H9 (cell line): Measurements from ENCODE around the gene MGA. TPM values are rescaled to one million over a fixed set of nuclear protein-coding genes. Genes with fewer than 3 reads are reported as not detected.

ENCODE experiments used
- DNase-seq: peaks from one replicate; pipeline ENCODE4 v3.0.0-alpha.2; 2017
- H2AFZ ChIP-seq: one replicate; pipeline ENCODE4 v1.6.1; 2013; ENCODE audit warnings: mild to moderate bottlenecking, low read length, control low read depth, moderate library complexity
- H2AK5ac ChIP-seq: 2 replicates; pipeline ENCODE4 v1.6.1; 2013; ENCODE audit warnings: low read length, control low read depth, mixed read lengths; ENCODE audit not compliant: insufficient read length
- H2BK120ac ChIP-seq: one replicate; pipeline ENCODE4 v1.6.1; 2013; ENCODE audit warnings: low read depth, mild to moderate bottlenecking, low read length, control low read depth, inconsistent platforms; ENCODE audit not compliant: poor library complexity, severe bottlenecking
- H2BK12ac ChIP-seq: 2 replicates; pipeline ENCODE4 v1.6.1; 2013; ENCODE audit warnings: low read length, control low read depth, mixed read lengths, low read depth; ENCODE audit not compliant: insufficient read length
- H2BK15ac ChIP-seq: 2 replicates; pipeline ENCODE4 v1.6.1; 2013; ENCODE audit warnings: low read depth, low read length, control low read depth
- H2BK20ac ChIP-seq: one replicate; pipeline ENCODE4 v1.6.1; 2013; ENCODE audit warnings: low read depth, mild to moderate bottlenecking, low read length, control low read depth, inconsistent platforms; ENCODE audit not compliant: poor library complexity, severe bottlenecking
- H2BK5ac ChIP-seq: 2 replicates; pipeline ENCODE4 v1.6.1; 2013; ENCODE audit warnings: low read length, control low read depth, mixed read lengths; ENCODE audit not compliant: insufficient read length
- H3K14ac ChIP-seq: 2 replicates; pipeline ENCODE4 v1.6.1; 2013; ENCODE audit warnings: low read length, control low read depth; ENCODE audit not compliant: insufficient read depth
- H3K18ac ChIP-seq: 2 replicates; pipeline ENCODE4 v1.6.1; 2013; ENCODE audit warnings: low read depth, mild to moderate bottlenecking, mixed read lengths, low read length, control low read depth; ENCODE audit not compliant: insufficient read length
- H3K23ac ChIP-seq: 2 replicates; pipeline ENCODE4 v1.6.1; 2013; ENCODE audit warnings: low read length, control low read depth, mixed read lengths, low read depth; ENCODE audit not compliant: insufficient read length
- H3K23me2 ChIP-seq: 2 replicates; pipeline ENCODE4 v1.6.1; 2013; ENCODE audit warnings: low read depth, mild to moderate bottlenecking, mixed read lengths, low read length, control low read depth; ENCODE audit not compliant: insufficient read length, poor library complexity, severe bottlenecking
- H3K27ac ChIP-seq: 2 replicates; pipeline ENCODE4 v1.5.1; 2013; ENCODE audit warnings: low read length, control low read depth, mixed read lengths, low read depth; ENCODE audit not compliant: insufficient read length
- H3K27me3 ChIP-seq: 2 replicates; pipeline ENCODE4 v1.6.1; 2013; ENCODE audit warnings: low read length, control low read depth, inconsistent platforms; ENCODE audit not compliant: insufficient read depth
- H3K4ac ChIP-seq: 2 replicates; pipeline ENCODE4 v1.6.1; 2013; ENCODE audit warnings: low read depth, mild to moderate bottlenecking, control low read depth, inconsistent platforms, low read length, moderate library complexity
- H3K4me1 ChIP-seq: 2 replicates; pipeline ENCODE4 v1.6.1; 2013; ENCODE audit warnings: low read length, control low read depth, inconsistent platforms; ENCODE audit not compliant: insufficient read depth
- H3K4me2 ChIP-seq: 2 replicates; pipeline ENCODE4 v1.6.1; 2013; ENCODE audit warnings: low read length, control low read depth, mixed read lengths; ENCODE audit not compliant: insufficient read length, insufficient read depth
- H3K56ac ChIP-seq: 2 replicates; pipeline ENCODE4 v1.6.1; 2013; ENCODE audit warnings: low read depth, mild to moderate bottlenecking, mixed read lengths, low read length, control low read depth; ENCODE audit not compliant: insufficient read length
- H3K79me1 ChIP-seq: 2 replicates; pipeline ENCODE4 v1.6.1; 2013; ENCODE audit warnings: low read depth, mild to moderate bottlenecking, moderate library complexity, low read length, control low read depth, inconsistent platforms; ENCODE audit not compliant: insufficient read depth, poor library complexity, severe bottlenecking
- H3K79me2 ChIP-seq: 2 replicates; pipeline ENCODE4 v1.6.1; 2013; ENCODE audit warnings: low read length, control low read depth, inconsistent platforms; ENCODE audit not compliant: insufficient read depth
- H3K9ac ChIP-seq: 2 replicates; pipeline ENCODE4 v1.6.1; 2013; ENCODE audit warnings: low read length, control low read depth, mixed read lengths; ENCODE audit not compliant: insufficient read length; ENCODE audit errors: extremely low read depth
- H3K9me3 ChIP-seq: one replicate; pipeline ENCODE4 v1.6.1; 2013; ENCODE audit warnings: low read depth, low read length, inconsistent platforms; ENCODE audit not compliant: control insufficient read depth
- H3T11ph ChIP-seq: one replicate; pipeline ENCODE4 v1.6.1; 2013; ENCODE audit warnings: mild to moderate bottlenecking, low read length, control low read depth, inconsistent platforms
- H4K20me1 ChIP-seq: one replicate; pipeline ENCODE4 v1.6.1; 2013; ENCODE audit not compliant: control insufficient read depth, insufficient read length, insufficient read depth
- H4K5ac ChIP-seq: 2 replicates; pipeline ENCODE4 v1.6.1; 2013; ENCODE audit warnings: low read depth, mild to moderate bottlenecking, mixed read lengths, low read length, control low read depth; ENCODE audit not compliant: insufficient read length
- H4K8ac ChIP-seq: replicated peaks from 2 replicates; pipeline ENCODE4 v1.6.1; 2013; ENCODE audit warnings: low read length, control low read depth, mixed read lengths, low read depth; ENCODE audit not compliant: insufficient read length
- H4K91ac ChIP-seq: 2 replicates; pipeline ENCODE4 v1.6.1; 2013; ENCODE audit warnings: low read depth, mild to moderate bottlenecking, moderate library complexity, mixed read lengths, low read length, control low read depth; ENCODE audit not compliant: insufficient read length
- H3K27ac Mint-ChIP-seq, 3 experiments: 2 replicates in 2 of 3; 3 replicates in 1 of 3; pipeline ENCODE4 v1.8.0; 2020 to 2021; ENCODE audit warnings: mixed read lengths in 3 of 3, mild to moderate bottlenecking in 1 of 3, moderate library complexity in 1 of 3
- H3K27me3 Mint-ChIP-seq: 2 replicates; pipeline ENCODE4 v1.8.0; 2021; ENCODE audit warnings: low read depth, mild to moderate bottlenecking, moderate library complexity, mixed read lengths
- H3K36me3 Mint-ChIP-seq, 3 experiments: 2 replicates in 2 of 3; 3 replicates in 1 of 3; pipeline ENCODE4 v1.8.0; 2020 to 2021; ENCODE audit warnings: low read depth in 3 of 3, mixed read lengths in 3 of 3; ENCODE audit not compliant: insufficient read depth in 1 of 3
- H3K4me1 Mint-ChIP-seq, 2 experiments: 2 replicates each; pipeline ENCODE4 v1.8.0; 2020; ENCODE audit warnings: mixed read lengths in 2 of 2
- H3K4me3 Mint-ChIP-seq, 2 experiments: 2 replicates in 1 of 2; 3 replicates in 1 of 2; pipeline ENCODE4 v1.8.0; 2020 to 2021; ENCODE audit warnings: mild to moderate bottlenecking in 2 of 2, mixed read lengths in 2 of 2, moderate library complexity in 1 of 2
- H3K9me3 Mint-ChIP-seq, 2 experiments: 2 replicates in 1 of 2; 3 replicates in 1 of 2; pipeline ENCODE4 v1.8.0; 2020; ENCODE audit warnings: mild to moderate bottlenecking in 2 of 2, mixed read lengths in 2 of 2, moderate library complexity in 1 of 2
- WGBS: extraction: QIAGEN DNeasy Blood & Tissue Kit; methylation state at CpG from one replicate; pipeline ENCODE4 v1.1.7; 2013; ENCODE audit warnings: missing lambda C conversion rate, low lambda C conversion rate, mixed read lengths; ENCODE audit not compliant: insufficient read length; ENCODE audit errors: extremely low coverage; 5-methylcytosine and 5-hydroxymethylcytosine counted together
- total RNA-seq: library from RNA; stranded (reverse); gene quantifications from 2 replicates; pipeline ENCODE4 v1.2.1, GENCODE V29; 2021
- TF ChIP-seq, protein P1 (sequence below): fragments of 200-600 bp; sonication (generic); conservative IDR thresholded peaks from 3 replicates; pipeline ENCODE4 v1.8.0; 2021; ENCODE audit warnings: antibody characterized with exemption, mild to moderate bottlenecking

MGA gene
- total RNA-seq, 1 experiment from 2014 or later = 62.7 TPM

DNA sequence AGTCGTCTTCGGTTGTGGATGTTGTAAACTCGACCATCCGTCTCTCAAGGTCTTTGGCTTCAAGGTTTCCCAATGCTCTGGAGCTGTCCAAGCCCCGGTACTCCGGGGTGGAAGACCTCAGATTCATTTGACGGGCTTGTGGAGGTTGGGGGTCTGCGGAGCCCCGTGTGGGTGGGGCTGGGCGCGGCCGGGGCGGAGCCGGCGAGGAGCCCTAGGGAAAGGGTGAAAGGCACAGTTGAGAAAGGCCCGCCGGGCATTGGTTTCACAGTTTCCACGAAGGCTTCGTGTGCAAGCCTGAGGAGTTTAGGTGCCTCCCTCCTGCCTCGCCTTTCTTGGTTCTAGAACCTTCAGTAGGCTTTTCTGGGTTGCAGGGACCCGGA, 360 bp upstream of the MGA start:
- Mint-ChIP-seq H3K27me3 (peaks cover 44% of the 10 kb centered on the region), H3K9me3 (peaks cover 0 to 2% of the 10 kb centered on the region in 2 experiments; a peak in 2 of 5 replicates), H3K4me1 (peaks cover 18 to 27% of the 10 kb centered on the region in 2 experiments), H3K4me3 (peak overlapping the region; percentile 85 to 91), H3K27ac (peak overlapping the region; percentile 0 to 70 (median 8); a peak in 3 of 7 replicates), H3K36me3 (no peaks in the 10 kb centered on the region)
- Histone ChIP-seq H3K4ac (no peak overlapping the region), H4K5ac (no peak overlapping the region), H3K27ac (no peak overlapping the region), H3K9me3 (no peaks in the 10 kb centered on the region), H3K9ac (no peak overlapping the region), H3K23me2 (peaks cover 17% of the 10 kb centered on the region), H2BK15ac (no peak overlapping the region), H4K91ac (no peak overlapping the region), H2AFZ (no peak overlapping the region), H3K79me1 (peaks cover 2% of the 10 kb centered on the region), H3K4me2 (peak overlapping the region; percentile 81), H3K56ac (no peak overlapping the region), H3K18ac (peak overlapping the region; percentile 40), H3K14ac (0 out of 2 replicates have a peak overlapping the region, but pooled peaks have one; percentile 53), H4K20me1 (no peaks in the 10 kb centered on the region), H2BK12ac (no peak overlapping the region), H2BK5ac (no peak overlapping the region), H2AK5ac (no peak overlapping the region), H3K4me1 (no peaks in the 10 kb centered on the region; the same call in 1 of the 2 replicates), H2BK120ac (no peak overlapping the region), H4K8ac (no peak overlapping the region), H3K23ac (no peak overlapping the region), H2BK20ac (no peak overlapping the region), H3K27me3 (peaks cover 4% of the 10 kb centered on the region; the same call in 1 of the 2 replicates), H3T11ph (no peak overlapping the region), H3K79me2 (peaks cover 5% of the 10 kb centered on the region; the same call in 1 of the 2 replicates)
- DNase-seq = no peak
- TF ChIP-seq, protein P1, sequence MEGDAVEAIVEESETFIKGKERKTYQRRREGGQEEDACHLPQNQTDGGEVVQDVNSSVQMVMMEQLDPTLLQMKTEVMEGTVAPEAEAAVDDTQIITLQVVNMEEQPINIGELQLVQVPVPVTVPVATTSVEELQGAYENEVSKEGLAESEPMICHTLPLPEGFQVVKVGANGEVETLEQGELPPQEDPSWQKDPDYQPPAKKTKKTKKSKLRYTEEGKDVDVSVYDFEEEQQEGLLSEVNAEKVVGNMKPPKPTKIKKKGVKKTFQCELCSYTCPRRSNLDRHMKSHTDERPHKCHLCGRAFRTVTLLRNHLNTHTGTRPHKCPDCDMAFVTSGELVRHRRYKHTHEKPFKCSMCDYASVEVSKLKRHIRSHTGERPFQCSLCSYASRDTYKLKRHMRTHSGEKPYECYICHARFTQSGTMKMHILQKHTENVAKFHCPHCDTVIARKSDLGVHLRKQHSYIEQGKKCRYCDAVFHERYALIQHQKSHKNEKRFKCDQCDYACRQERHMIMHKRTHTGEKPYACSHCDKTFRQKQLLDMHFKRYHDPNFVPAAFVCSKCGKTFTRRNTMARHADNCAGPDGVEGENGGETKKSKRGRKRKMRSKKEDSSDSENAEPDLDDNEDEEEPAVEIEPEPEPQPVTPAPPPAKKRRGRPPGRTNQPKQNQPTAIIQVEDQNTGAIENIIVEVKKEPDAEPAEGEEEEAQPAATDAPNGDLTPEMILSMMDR = no peak
- no CpG with 5 or more reads among the region's 21 CpGs for WGBS
